Breast epithelium (tissue), 4 donors: ENCODE results near the gene ZNF155. TPM values are rescaled to one million over a fixed set of nuclear protein-coding genes. Genes with fewer than 3 reads are reported as not detected.
A peak's percentile ranks its signal among the peaks of the same experiment; 100 is the strongest.

ENCODE experiments used
- DNase-seq, 2 donors: peaks; one replicate each; pipeline ENCODE4 v3.0.0-alpha.2; 2019; ENCODE audit warnings: low spot score in 2 of 2
- H3K27ac ChIP-seq, 2 donors: fragments of 200-600 bp; sonication (generic) in 1 of 2; one replicate each; pipeline ENCODE4 v1.5.1; 2016 to 2019; ENCODE audit warnings: mild to moderate bottlenecking in 1 of 2
- H3K27me3 ChIP-seq, 2 donors: fragments of 200-600 bp; sonication (generic) in 1 of 2; one replicate each; pipeline versions ENCODE4 v1.5.1 to v1.6.0; 2017 to 2019; ENCODE audit warnings: control low read depth in 1 of 2, mild to moderate bottlenecking in 1 of 2
- H3K36me3 ChIP-seq: fragments of 200-600 bp; one replicate; pipeline ENCODE4 v1.5.1; 2019
- H3K4me1 ChIP-seq, 2 donors: fragments of 200-600 bp; sonication (generic); one replicate each; pipeline ENCODE4 v1.5.1; 2016 to 2019; ENCODE audit warnings: control low read depth in 1 of 2
- H3K4me3 ChIP-seq, 3 donors: fragments of 200-600 bp; sonication (generic); 1 replicate in 2 of 3; 2 replicates in 1 of 3; pipeline ENCODE4 v1.5.1; 2016 to 2019; ENCODE audit warnings: mild to moderate bottlenecking in 3 of 3, moderate library complexity in 2 of 3
- H3K9me3 ChIP-seq, 2 donors: fragments of 200-600 bp; sonication (generic) in 1 of 2; one replicate each; pipeline ENCODE4 v1.5.1; 2016 to 2019; ENCODE audit warnings: control low read depth in 1 of 2
- POLR2A ChIP-seq: fragments of 450-650 bp; IDR thresholded peaks from one replicate; pipeline ENCODE4 v1.6.1; 2016; ENCODE audit warnings: antibody characterized with exemption, mild to moderate bottlenecking, moderate library complexity
- POLR2AphosphoS5 ChIP-seq, 3 donors: sonication (generic); formaldehyde crosslinking; IDR thresholded peaks; one replicate each; pipeline ENCODE4 v1.6.1; 2017; ENCODE audit warnings: antibody characterized with exemption in 3 of 3
- intact Hi-C: fragments of 100-400 bp; cut with DNase I; formaldehyde crosslinking; loops from one replicate; pipeline ENCODE4 v1.15.1; 2023; ENCODE audit warnings: low total_unique reads
- total RNA-seq, 3 donors: library from RNA; depleted of rRNA; stranded (reverse); fragments of >200 nt; gene quantifications; one replicate each; pipeline ENCODE4 v1.1.0, GENCODE V29; 2016
- TF ChIP-seq, protein P1 (sequence below), 3 donors: fragments of 450-650 bp; IDR thresholded peaks; one replicate each; pipeline ENCODE4 v1.5.1; 2016 to 2017; ENCODE audit warnings: antibody characterized with exemption in 3 of 3, mild to moderate bottlenecking in 3 of 3, moderate library complexity in 3 of 3

ZNF155 gene
- total RNA-seq, 3 donors from 2014 or later = 6.1 to 17.4 (median 15.1) TPM

DNA sequence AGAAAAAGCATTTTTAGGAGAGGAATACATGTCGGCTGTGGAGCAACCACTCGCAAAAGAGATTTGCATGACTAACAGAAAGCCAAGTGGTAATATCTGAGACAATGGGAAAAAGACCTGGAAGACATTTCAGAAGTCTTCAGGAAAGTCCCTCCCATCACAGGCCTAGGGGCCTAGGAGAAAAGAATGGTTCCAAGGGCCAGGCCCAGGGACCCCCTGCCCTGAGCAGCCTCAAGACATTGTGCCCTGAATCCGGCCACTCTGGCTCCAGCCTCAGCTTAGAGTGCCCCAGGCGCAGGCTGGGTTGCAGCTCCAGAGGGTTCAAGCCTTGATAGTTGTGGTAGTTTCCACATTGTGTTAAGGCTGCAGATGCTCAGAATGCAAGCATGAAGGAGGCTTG, 23.6 kb upstream of the ZNF155 start:
- peaks cover 91 to 99% of the 10 kb centered on the region in 2 donors for H3K9me3 ChIP-seq
- TF ChIP-seq POLR2A = no peak
- TF ChIP-seq, protein P1, sequence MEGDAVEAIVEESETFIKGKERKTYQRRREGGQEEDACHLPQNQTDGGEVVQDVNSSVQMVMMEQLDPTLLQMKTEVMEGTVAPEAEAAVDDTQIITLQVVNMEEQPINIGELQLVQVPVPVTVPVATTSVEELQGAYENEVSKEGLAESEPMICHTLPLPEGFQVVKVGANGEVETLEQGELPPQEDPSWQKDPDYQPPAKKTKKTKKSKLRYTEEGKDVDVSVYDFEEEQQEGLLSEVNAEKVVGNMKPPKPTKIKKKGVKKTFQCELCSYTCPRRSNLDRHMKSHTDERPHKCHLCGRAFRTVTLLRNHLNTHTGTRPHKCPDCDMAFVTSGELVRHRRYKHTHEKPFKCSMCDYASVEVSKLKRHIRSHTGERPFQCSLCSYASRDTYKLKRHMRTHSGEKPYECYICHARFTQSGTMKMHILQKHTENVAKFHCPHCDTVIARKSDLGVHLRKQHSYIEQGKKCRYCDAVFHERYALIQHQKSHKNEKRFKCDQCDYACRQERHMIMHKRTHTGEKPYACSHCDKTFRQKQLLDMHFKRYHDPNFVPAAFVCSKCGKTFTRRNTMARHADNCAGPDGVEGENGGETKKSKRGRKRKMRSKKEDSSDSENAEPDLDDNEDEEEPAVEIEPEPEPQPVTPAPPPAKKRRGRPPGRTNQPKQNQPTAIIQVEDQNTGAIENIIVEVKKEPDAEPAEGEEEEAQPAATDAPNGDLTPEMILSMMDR (IDR thresholded peaks at IDR 0.05) = no peak
- no peak for TF ChIP-seq POLR2AphosphoS5 (IDR thresholded peaks at IDR 0.05)

GRCh38 chr19:43966079-43966694, 17.8 kb upstream of the ZNF155 start:
- TF ChIP-seq, protein P1 (IDR thresholded peaks at IDR 0.05) = no peak
- TF ChIP-seq POLR2AphosphoS5 (IDR thresholded peaks at IDR 0.05) (no peak), POLR2A (no peak)
- intact Hi-C loops = no loop called here
- Histone ChIP-seq H3K36me3 (peaks cover 41% of the 10 kb centered on the region), H3K27me3 (no peaks in the 10 kb centered on the region), H3K4me3 (peak overlapping the region in 1 of 3 donors; percentile 10), H3K4me1 (no peaks in the 10 kb centered on the region), H3K27ac (no peak overlapping the region), H3K9me3 (peaks cover 91 to 100% of the 10 kb centered on the region in 2 donors)
- DNase-seq = no peak

More for the DNA sequence above, 23.6 kb upstream of the ZNF155 start:
- H3K36me3 ChIP-seq = peaks cover 23% of the 10 kb centered on the region
- intact Hi-C loops = no loop called here
- H3K4me3 ChIP-seq = no peak overlapping the region
- no peak for DNase-seq
- H3K27me3 ChIP-seq = no peaks in the 10 kb centered on the region
- H3K4me1 ChIP-seq = no peaks in the 10 kb centered on the region
- H3K27ac ChIP-seq = no peak overlapping the region

GRCh38 chr19:43976732-43977131, 7.3 kb upstream of the ZNF155 start:
- intact Hi-C loops = no loop called here
- DNase-seq = no peak
- Histone ChIP-seq H3K4me3 (no peak overlapping the region), H3K4me1 (no peaks in the 10 kb centered on the region), H3K36me3 (no peaks in the 10 kb centered on the region), H3K27ac (no peak overlapping the region), H3K27me3 (no peaks in the 10 kb centered on the region), H3K9me3 (peaks cover 79 to 94% of the 10 kb centered on the region in 2 donors)
- TF ChIP-seq POLR2AphosphoS5 (IDR thresholded peaks at IDR 0.05) (no peak), POLR2A (no peak)
- TF ChIP-seq, protein P1 (IDR thresholded peaks at IDR 0.05) = no peak

DNA sequence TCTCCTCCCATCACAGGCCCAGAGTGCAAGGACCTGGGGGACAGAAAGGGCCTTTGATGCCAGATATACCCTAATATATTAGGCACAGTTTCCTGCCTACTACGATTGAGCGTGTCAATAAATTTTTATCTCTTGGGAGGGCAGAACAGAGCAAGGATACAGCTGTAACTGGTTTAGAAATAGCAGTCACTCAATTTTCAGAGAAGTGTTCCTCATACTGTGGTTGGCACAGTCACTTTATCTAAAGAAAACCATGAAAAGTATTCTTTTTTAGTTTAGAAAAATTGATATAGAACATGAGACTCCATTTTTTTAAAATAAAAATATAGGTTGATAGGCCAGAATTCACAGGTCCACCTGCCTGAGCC, 460 bp upstream of the ZNF155 start:
- no peak for DNase-seq
- intact Hi-C loops = no loop called here
- peaks cover 26 to 37% of the 10 kb centered on the region in 2 donors for H3K9me3 ChIP-seq
- no peaks in the 10 kb centered on the region for H3K27me3 ChIP-seq
- H3K4me3 ChIP-seq = peak overlapping the region; percentile 72 to 81 (median 76)
- H3K36me3 ChIP-seq = no peaks in the 10 kb centered on the region
- peak overlapping the region in 1 of 2 donors; percentile 90 for H3K27ac ChIP-seq
- TF ChIP-seq POLR2AphosphoS5 (IDR thresholded peaks at IDR 0.05) (no peak), POLR2A (no peak)
- TF ChIP-seq, protein P1 (IDR thresholded peaks at IDR 0.05) = no peak
- H3K4me1 ChIP-seq = no peaks in the 10 kb centered on the region

- peak overlapping the region; percentile 90 to 91 for H3K27ac ChIP-seq
- H3K4me1 ChIP-seq = no peaks in the 10 kb centered on the region
- H3K27me3 ChIP-seq = no peaks in the 10 kb centered on the region
- DNase-seq = no peak
- TF ChIP-seq, protein P1 (IDR thresholded peaks at IDR 0.05) = no peak
- no peak for TF ChIP-seq POLR2AphosphoS5 (IDR thresholded peaks at IDR 0.05)
- no peak for TF ChIP-seq POLR2A
- peaks cover 14 to 32% of the 10 kb centered on the region in 2 donors for H3K9me3 ChIP-seq
- H3K4me3 ChIP-seq = peak overlapping the region; percentile 72 to 81 (median 76)
- intact Hi-C loops = no loop called here
- H3K36me3 ChIP-seq = no peaks in the 10 kb centered on the region
These were observed 656 bp downstream of the ZNF155 start for GRCh38 chr19:43984687-43985000.
